Prostate gland (tissue), 2 donors: ENCODE results near the gene AOC1. TPM values are rescaled to one million over a fixed set of nuclear protein-coding genes. Genes with fewer than 3 reads are reported as not detected.

ENCODE experiments used
- DNase-seq: peaks from one replicate; pipeline ENCODE4 v3.0.0-alpha.2; 2019; ENCODE audit warnings: low spot score
- H3K27ac ChIP-seq, 2 donors: fragments of 200-600 bp; sonication (generic); 2 replicates each; pipeline ENCODE4 v1.5.1; 2017 to 2019
- H3K27me3 ChIP-seq: fragments of 200-600 bp; sonication (generic); replicated peaks from 2 replicates; pipeline ENCODE4 v1.5.1; 2019; ENCODE audit not compliant: insufficient read depth
- H3K36me3 ChIP-seq, 2 donors: fragments of 200-600 bp; sonication (generic); 1 replicate in 1 of 2; 2 replicates in 1 of 2; pipeline versions ENCODE4 v1.5.1 to v1.8.1; 2017 to 2019
- H3K4me1 ChIP-seq: fragments of 200-600 bp; sonication (generic); replicated peaks from 2 replicates; pipeline ENCODE4 v1.5.1; 2019
- H3K4me3 ChIP-seq, 2 donors: fragments of 200-600 bp; sonication (generic); 2 replicates each; pipeline ENCODE4 v1.5.1; 2017 to 2019
- H3K9me3 ChIP-seq: fragments of 200-600 bp; sonication (generic); 2 replicates; pipeline ENCODE4 v1.5.1; 2017
- POLR2A ChIP-seq: fragments of 450-650 bp; IDR thresholded peaks from one replicate; pipeline ENCODE4 v1.6.1; 2016; ENCODE audit warnings: antibody characterized with exemption, mild to moderate bottlenecking
- POLR2AphosphoS5 ChIP-seq: sonication (generic); formaldehyde crosslinking; IDR thresholded peaks from one replicate; pipeline ENCODE4 v1.6.1; 2017; ENCODE audit warnings: antibody characterized with exemption
- WGBS: methylation state at CpG from one replicate; pipeline ENCODE4 v1.1.5; 2018; 5-methylcytosine and 5-hydroxymethylcytosine counted together
- intact Hi-C: fragments of 100-400 bp; cut with DNase I; formaldehyde crosslinking; loops from one replicate; pipeline ENCODE4 v1.14.2; 2022
- total RNA-seq, 2 donors: library from RNA; depleted of rRNA; stranded (reverse); fragments of >200 nt; gene quantifications; one replicate each; pipeline ENCODE4 v1.1.0, GENCODE V29; 2016
- TF ChIP-seq, protein P1 (sequence below), 4 experiments: fragments of 200-600 bp in 2 of 4; fragments of 450-650 bp in 2 of 4; sonication (generic) in 2 of 4; IDR thresholded peaks; 1 replicate in 3 of 4; 2 replicates in 1 of 4; pipeline ENCODE4 v1.5.1; 2016 to 2019; ENCODE audit warnings: antibody characterized with exemption in 4 of 4, mild to moderate bottlenecking in 2 of 4, moderate library complexity in 2 of 4

AOC1 gene
- total RNA-seq, 2 donors from 2014 or later = 2.1 to 3.1 TPM

DNA sequence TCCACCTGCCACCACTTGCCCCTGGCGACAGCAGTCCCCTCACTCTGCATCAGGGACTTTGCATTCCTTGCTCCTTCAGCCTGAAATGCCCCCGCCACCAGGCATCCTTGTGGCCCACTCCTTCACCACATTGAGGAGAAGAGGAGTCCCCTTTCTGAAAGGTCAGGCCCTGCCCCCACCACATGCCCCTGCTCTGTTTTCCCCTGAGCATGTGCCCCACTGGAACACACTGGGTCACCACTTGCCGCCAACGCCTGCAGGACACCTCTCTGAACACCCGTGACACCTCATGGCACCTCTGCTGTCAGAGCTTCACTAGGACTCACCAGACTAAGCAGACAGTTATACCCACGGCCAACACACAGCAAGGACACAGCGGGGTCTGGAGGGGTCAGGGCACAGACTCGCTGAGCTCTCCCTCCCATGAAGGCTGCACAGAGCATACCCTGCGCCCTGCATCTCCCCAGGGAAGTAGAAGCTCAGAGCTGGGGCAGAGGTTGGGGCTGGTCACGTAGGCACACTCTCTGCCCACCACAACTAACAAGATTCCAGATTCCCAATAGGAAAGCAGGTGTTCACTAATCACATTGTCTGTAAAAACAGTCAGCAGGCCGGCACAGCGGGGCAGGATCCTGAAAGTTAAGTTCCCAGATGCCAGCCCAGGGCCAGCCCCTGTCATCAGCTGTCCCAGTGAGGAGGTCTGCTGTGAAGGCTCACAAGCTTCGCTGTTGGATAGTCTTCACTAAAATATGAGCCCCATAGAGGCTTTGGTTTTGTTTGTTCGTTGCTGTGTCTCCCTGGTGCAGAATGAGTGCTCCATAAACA lies 5.8 kb upstream of the AOC1 start:
- intact Hi-C loops = no loop called here
- 90% methylated on average over 14 of the region's 14 CpGs for WGBS

DNA sequence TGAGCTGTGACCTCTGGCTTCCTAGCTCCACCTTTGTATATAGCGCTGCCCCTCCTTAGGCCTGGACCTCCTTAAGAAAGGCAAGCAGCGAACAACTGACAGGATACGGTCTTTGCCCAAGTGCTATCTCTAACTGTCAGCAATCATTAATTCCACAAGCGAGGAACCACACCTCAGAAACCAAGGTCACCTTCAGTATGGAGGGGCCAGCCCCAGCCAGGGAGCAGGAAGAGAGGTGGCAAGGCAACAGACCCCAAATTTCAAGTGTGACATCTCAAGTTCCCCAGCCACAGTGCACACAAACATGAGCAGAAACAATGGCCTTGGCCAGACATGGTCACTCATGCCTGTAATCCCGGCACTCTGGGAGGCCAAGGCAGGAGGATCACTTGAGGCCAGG lies 4.8 kb upstream of the AOC1 start:
- H3K4me1 ChIP-seq = no peaks in the 10 kb centered on the region
- no peak for DNase-seq
- WGBS = 87% methylated on average over 5 of the region's 5 CpGs

More for the DNA sequence above, 5.8 kb upstream of the AOC1 start:
- Histone ChIP-seq H3K27me3 (no peaks in the 10 kb centered on the region), H3K36me3 (no peaks in the 10 kb centered on the region), H3K9me3 (no peaks in the 10 kb centered on the region), H3K4me3 (no peak overlapping the region), H3K27ac (no peak overlapping the region), H3K4me1 (no peaks in the 10 kb centered on the region)
- no peak for DNase-seq
- no peak for TF ChIP-seq POLR2A
- TF ChIP-seq POLR2AphosphoS5 = no peak

DNA sequence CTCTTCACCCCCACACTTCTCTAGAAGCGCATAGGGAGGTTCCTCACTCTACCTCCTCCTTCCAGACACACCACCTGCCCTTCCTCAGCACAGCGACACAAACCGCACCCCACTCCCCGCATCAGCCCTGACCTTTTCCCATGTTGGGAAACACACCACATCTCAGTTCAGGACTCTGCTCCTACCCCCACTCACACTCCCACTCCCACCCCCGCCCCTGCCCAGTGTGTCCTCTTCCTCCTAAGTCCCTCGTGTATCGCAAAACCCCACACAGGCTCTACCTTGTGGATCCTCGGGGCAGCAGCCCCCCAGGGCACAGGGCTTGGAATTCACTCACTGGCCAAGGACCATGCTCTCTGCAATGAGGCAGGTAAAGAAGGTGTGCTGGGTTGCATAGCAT lies 4.2 kb upstream of the AOC1 start:
- H3K27me3 ChIP-seq = no peaks in the 10 kb centered on the region
- no peak overlapping the region for H3K27ac ChIP-seq
- H3K4me1 ChIP-seq = no peaks in the 10 kb centered on the region
- DNase-seq = no peak
- intact Hi-C loops = no loop called here
- no peak overlapping the region for H3K4me3 ChIP-seq
- no peaks in the 10 kb centered on the region for H3K36me3 ChIP-seq
- H3K9me3 ChIP-seq = no peaks in the 10 kb centered on the region
- 87% methylated on average over 8 of the region's 8 CpGs for WGBS
- no peak for TF ChIP-seq POLR2AphosphoS5
- TF ChIP-seq, protein P1, sequence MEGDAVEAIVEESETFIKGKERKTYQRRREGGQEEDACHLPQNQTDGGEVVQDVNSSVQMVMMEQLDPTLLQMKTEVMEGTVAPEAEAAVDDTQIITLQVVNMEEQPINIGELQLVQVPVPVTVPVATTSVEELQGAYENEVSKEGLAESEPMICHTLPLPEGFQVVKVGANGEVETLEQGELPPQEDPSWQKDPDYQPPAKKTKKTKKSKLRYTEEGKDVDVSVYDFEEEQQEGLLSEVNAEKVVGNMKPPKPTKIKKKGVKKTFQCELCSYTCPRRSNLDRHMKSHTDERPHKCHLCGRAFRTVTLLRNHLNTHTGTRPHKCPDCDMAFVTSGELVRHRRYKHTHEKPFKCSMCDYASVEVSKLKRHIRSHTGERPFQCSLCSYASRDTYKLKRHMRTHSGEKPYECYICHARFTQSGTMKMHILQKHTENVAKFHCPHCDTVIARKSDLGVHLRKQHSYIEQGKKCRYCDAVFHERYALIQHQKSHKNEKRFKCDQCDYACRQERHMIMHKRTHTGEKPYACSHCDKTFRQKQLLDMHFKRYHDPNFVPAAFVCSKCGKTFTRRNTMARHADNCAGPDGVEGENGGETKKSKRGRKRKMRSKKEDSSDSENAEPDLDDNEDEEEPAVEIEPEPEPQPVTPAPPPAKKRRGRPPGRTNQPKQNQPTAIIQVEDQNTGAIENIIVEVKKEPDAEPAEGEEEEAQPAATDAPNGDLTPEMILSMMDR (IDR thresholded peaks at IDR 0.05) = no peak
- TF ChIP-seq POLR2A = no peak

More for the DNA sequence above, 4.8 kb upstream of the AOC1 start:
- Histone ChIP-seq H3K36me3 (no peaks in the 10 kb centered on the region), H3K27ac (no peak overlapping the region), H3K27me3 (no peaks in the 10 kb centered on the region), H3K9me3 (no peaks in the 10 kb centered on the region), H3K4me3 (no peak overlapping the region)
- intact Hi-C loops = no loop called here
- TF ChIP-seq POLR2A (no peak), POLR2AphosphoS5 (no peak)
- TF ChIP-seq, protein P1 (IDR thresholded peaks at IDR 0.05) = no peak

DNA sequence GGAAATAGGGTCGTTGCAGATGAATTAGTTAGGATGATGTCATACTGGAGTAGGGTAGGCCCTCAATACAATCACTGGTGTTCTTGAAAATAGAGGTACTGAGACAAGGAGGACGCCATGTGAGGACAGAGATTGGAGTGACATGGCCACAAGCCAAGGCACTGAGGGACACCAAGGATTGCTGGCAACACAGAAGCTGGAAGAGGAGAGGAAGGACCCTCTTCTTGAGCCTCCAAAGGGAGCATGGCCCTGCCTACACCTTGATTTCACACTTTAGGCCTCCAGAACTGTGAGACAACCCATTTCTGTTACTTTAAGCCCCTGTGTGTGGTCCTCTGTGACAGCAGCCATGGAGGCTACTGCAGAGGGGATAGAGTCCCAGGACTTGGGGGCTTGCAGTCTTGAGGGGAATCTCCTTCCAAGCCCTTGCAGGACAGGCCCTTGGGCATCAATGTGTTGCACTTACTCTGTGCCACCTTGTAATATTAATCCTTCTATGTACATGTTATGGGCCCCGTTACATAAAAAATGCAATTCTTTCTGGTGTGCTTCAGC lies 3.7 kb upstream of the AOC1 start:
- no peak for DNase-seq
- intact Hi-C loops = no loop called here
- no peaks in the 10 kb centered on the region for H3K27me3 ChIP-seq
- H3K9me3 ChIP-seq = no peaks in the 10 kb centered on the region
- no peaks in the 10 kb centered on the region for H3K4me1 ChIP-seq
- H3K4me3 ChIP-seq = no peak overlapping the region
- H3K27ac ChIP-seq = no peak overlapping the region
- TF ChIP-seq POLR2AphosphoS5 = no peak
- TF ChIP-seq, protein P1 (IDR thresholded peaks at IDR 0.05) = no peak
- no peaks in the 10 kb centered on the region for H3K36me3 ChIP-seq
- 82% methylated on average over 3 of the region's 3 CpGs for WGBS

DNA sequence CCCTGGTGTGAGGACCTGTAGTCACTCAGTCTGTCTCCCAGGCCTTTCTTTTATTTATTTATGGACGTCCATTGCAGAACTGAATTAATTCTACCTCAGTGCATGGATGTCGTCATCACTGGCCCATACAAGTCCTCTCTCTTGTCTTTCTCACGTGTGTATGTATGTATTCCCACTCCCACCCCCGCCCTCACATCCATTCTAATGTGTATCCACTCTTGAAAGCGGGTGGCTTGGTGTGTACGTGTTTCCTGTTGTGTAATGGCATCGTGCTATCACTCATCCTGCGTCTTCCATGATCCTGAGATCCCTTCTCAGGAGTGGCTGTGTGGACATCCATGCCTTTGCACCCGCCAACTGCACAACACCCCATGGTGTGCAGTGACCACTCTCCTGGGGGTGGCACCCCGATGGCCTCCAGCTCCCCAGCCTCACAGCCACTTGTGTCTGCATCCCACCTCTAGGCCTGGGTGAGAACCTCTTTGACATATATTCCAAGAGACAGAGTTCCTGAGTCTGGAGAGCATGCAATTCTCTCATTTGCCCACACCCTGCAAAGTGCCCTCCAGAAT lies 3.0 kb upstream of the AOC1 start:
- Histone ChIP-seq H3K9me3 (no peaks in the 10 kb centered on the region), H3K4me1 (no peaks in the 10 kb centered on the region), H3K4me3 (no peak overlapping the region), H3K27me3 (no peaks in the 10 kb centered on the region), H3K36me3 (no peaks in the 10 kb centered on the region), H3K27ac (no peak overlapping the region)
- DNase-seq = no peak
- intact Hi-C loops = no loop called here
- WGBS = 88% methylated on average over 10 of the region's 10 CpGs
- TF ChIP-seq POLR2A = no peak
- TF ChIP-seq POLR2AphosphoS5 = no peak
- TF ChIP-seq, protein P1 (IDR thresholded peaks at IDR 0.05) = no peak
